CD8-positive, alpha-beta memory T cell (primary cell): Measurements from ENCODE around the gene TRIM49D1. TPM values are rescaled to one million over a fixed set of nuclear protein-coding genes. Genes with fewer than 3 reads are reported as not detected.
A peak's percentile ranks its signal among the peaks of the same experiment; 100 is the strongest.
"Not testable (repeated sequence)": the region's sequence is repeated elsewhere in the genome, so short reads cannot be mapped to it uniquely, and the experiment has no call there.

Source experiments
- CTCF ChIA-PET: fragments of 350-600 bp; sonication (Branson Sonifier 250); formaldehyde crosslinking; loops from one replicate; lab custom pipeline; 2021; ENCODE audit warnings: antibody characterized with exemption; lab: Charles Lee
- POLR2A ChIA-PET: fragments of 350-600 bp; sonication (Branson Sonifier 250); formaldehyde crosslinking; loops from one replicate; lab custom pipeline; 2021; ENCODE audit warnings: antibody characterized with exemption; lab: Charles Lee
- DNase-seq, 5 donors: peaks; one replicate each; pipeline versions ENCODE4 v3.0.0 to v3.0.0-alpha.2; 2020 to 2022; ENCODE audit warnings: mixed read lengths in 1 of 5
- H3K27ac ChIP-seq: one replicate; pipeline ENCODE4 v1.7.0; 2013; ENCODE audit warnings: low read depth, mild to moderate bottlenecking, low read length, moderate library complexity
- H3K27me3 ChIP-seq: 2 replicates; pipeline ENCODE4 v1.7.0; 2013; ENCODE audit warnings: low read length, mild to moderate bottlenecking; ENCODE audit not compliant: insufficient read depth, poor library complexity, severe bottlenecking
- H3K36me3 ChIP-seq: 2 replicates; pipeline ENCODE4 v1.7.0; 2013; ENCODE audit warnings: mild to moderate bottlenecking, low read length, moderate library complexity; ENCODE audit not compliant: insufficient read depth
- H3K4me1 ChIP-seq: 2 replicates; pipeline ENCODE4 v1.7.0; 2013; ENCODE audit warnings: mild to moderate bottlenecking, low read length, moderate library complexity; ENCODE audit not compliant: insufficient read depth
- H3K4me3 ChIP-seq: 2 replicates; pipeline ENCODE4 v1.7.0; 2013; ENCODE audit warnings: mild to moderate bottlenecking, low read length
- H3K9me3 ChIP-seq: 2 replicates; pipeline ENCODE4 v1.7.0; 2013; ENCODE audit warnings: mild to moderate bottlenecking, low read length
- H3K27ac Mint-ChIP-seq, 8 donors: one replicate each; pipeline ENCODE4 v1.8.0; 2020 to 2021; ENCODE audit warnings: mixed read lengths in 8 of 8, mild to moderate bottlenecking in 6 of 8, inconsistent platforms in 3 of 8, moderate library complexity in 3 of 8
- H3K27me3 Mint-ChIP-seq, 2 donors: one replicate each; pipeline ENCODE4 v1.8.0; 2020 to 2021; ENCODE audit warnings: mixed read lengths in 2 of 2, mild to moderate bottlenecking in 1 of 2, moderate library complexity in 1 of 2
- H3K36me3 Mint-ChIP-seq, 3 donors: one replicate each; pipeline ENCODE4 v1.8.0; 2020 to 2021; ENCODE audit warnings: mixed read lengths in 3 of 3, inconsistent platforms in 1 of 3, mild to moderate bottlenecking in 1 of 3
- H3K4me1 Mint-ChIP-seq, 3 donors: one replicate each; pipeline ENCODE4 v1.8.0; 2020 to 2021; ENCODE audit warnings: mixed read lengths in 3 of 3, inconsistent platforms in 1 of 3, mild to moderate bottlenecking in 1 of 3
- H3K4me3 Mint-ChIP-seq, 7 donors: one replicate each; pipeline ENCODE4 v1.8.0; 2020 to 2021; ENCODE audit warnings: mixed read lengths in 7 of 7, mild to moderate bottlenecking in 6 of 7, moderate library complexity in 4 of 7, inconsistent platforms in 2 of 7
- H3K9me3 Mint-ChIP-seq, 5 donors: one replicate each; pipeline ENCODE4 v1.8.0; 2020 to 2022; ENCODE audit warnings: mixed read lengths in 5 of 5, mild to moderate bottlenecking in 3 of 5, moderate library complexity in 2 of 5, inconsistent platforms in 1 of 5
- polyA plus RNA-seq: library from polyadenylated mRNA; unstranded; fragments of 300-500 nt; fragmentation: Illumina TruSeq; gene quantifications from one replicate; pipeline ENCODE4 v1.2.3, GENCODE V29; 2021
- total RNA-seq, 2 experiments: library from RNA; stranded (reverse); gene quantifications; one replicate each; pipeline ENCODE4 v1.2.3, GENCODE V29; 2021

TRIM49D1 gene
- total and polyA plus RNA-seq, 3 experiments from 2014 or later, result not detected

DNA sequence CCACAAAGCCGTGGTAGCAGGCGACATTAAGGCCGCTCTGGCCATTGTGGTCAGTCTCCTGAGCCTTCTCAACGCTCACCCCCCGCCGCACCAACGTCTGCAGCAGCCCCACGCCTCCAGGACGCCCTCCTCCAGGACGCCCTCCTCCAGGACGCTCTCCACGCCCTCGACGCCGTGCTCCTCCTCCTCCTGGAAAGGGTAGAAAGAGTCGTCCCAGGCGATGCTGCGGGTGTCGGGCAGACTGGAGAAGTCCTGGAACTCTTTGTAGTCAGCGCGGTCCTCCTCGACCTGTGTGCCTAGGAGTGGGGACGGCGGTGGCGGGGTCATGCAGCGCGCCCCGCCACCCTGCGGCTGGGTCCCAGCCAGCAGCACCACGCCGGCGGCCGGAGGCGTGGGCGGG is 56.8 kb downstream of the TRIM49D1 start:
- H3K36me3 ChIP-seq, CTCF ChIA-PET, H3K4me1 Mint-ChIP-seq, POLR2A ChIA-PET, H3K4me3 Mint-ChIP-seq, H3K27ac ChIP-seq, H3K9me3 Mint-ChIP-seq, H3K4me3 ChIP-seq, H3K27me3 Mint-ChIP-seq, H3K9me3 ChIP-seq, H3K36me3 Mint-ChIP-seq, H3K27me3 ChIP-seq, H3K4me1 ChIP-seq, H3K27ac Mint-ChIP-seq, DNase-seq: not testable (repeated sequence)

DNA sequence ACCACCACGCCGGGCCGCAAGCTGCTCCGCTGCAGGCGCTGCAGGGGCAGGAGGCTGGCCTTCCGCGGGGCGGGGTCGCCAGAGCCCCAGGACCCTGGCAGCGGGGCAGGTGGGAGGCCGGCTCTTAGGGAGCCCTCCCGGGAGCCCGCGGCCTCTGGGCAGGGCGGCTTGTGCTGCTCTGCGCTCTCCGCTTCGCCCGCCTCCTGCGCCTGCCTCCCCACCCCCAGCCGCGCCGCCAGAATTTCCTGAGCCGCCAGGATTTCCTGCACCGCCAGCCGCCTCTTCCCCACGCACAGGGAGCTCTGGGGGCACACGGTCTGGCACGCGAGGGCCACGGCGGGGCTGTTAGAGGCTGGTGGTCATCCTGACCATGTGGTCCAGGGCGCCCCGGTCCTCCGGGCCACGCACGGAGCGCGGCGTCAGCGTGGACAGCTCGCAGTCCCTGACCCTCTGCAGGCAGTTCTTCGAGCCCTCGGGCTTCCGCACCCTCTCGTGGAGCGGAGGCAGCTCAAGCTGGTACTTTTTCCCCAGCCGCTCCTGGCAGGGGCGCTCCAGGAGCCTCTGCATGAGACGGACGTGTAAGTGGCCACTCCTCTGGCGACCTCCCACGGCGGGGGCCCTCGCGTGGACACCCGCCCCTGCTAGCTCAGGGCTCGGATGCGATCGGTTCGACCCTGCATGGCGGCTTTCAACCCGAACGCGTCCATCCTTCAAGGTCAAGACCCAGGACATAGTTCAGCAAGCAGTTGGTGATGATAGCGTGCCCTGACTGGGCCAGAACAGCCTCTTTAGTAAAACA is 57.9 kb downstream of the TRIM49D1 start:
- H3K27ac ChIP-seq, H3K27me3 Mint-ChIP-seq, H3K9me3 Mint-ChIP-seq, CTCF ChIA-PET, H3K4me3 Mint-ChIP-seq, H3K4me3 ChIP-seq, H3K9me3 ChIP-seq, H3K36me3 ChIP-seq, POLR2A ChIA-PET, H3K27me3 ChIP-seq, H3K36me3 Mint-ChIP-seq, H3K27ac Mint-ChIP-seq, H3K4me1 Mint-ChIP-seq, H3K4me1 ChIP-seq: not testable (repeated sequence)
- peak in 1 of 5 donors; percentile 31 for DNase-seq

Other genes starting within 250 kb of the TRIM49D1 start
- not detected for gene TRIM77, start 211.9 kb downstream of the TRIM49D1 start, total RNA-seq
- not detected for gene TRIM77, start 211.9 kb downstream of the TRIM49D1 start, polyA plus RNA-seq
- not detected for gene TRIM49, start 113.7 kb downstream of the TRIM49D1 start, total RNA-seq
- gene TRIM49, start 113.7 kb downstream of the TRIM49D1 start, polyA plus RNA-seq, result not detected
- not detected for gene TRIM64B, start 43.8 kb downstream of the TRIM49D1 start, total RNA-seq
- gene TRIM64B, start 43.8 kb downstream of the TRIM49D1 start, polyA plus RNA-seq, result not detected
- not detected for gene TRIM49D2, start 1.8 kb upstream of the TRIM49D1 start, total RNA-seq
- not detected for gene TRIM49D2, start 1.8 kb upstream of the TRIM49D1 start, polyA plus RNA-seq
- not detected for gene TRIM64, start 43.8 kb upstream of the TRIM49D1 start, total RNA-seq
- gene TRIM64, start 43.8 kb upstream of the TRIM49D1 start, polyA plus RNA-seq, result not detected
- not detected for gene TRIM49C, start 108.9 kb upstream of the TRIM49D1 start, total RNA-seq
- gene TRIM49C, start 108.9 kb upstream of the TRIM49D1 start, polyA plus RNA-seq, result not detected
- gene UBTFL1, start 163.7 kb upstream of the TRIM49D1 start, total RNA-seq, result not detected
- gene UBTFL1, start 163.7 kb upstream of the TRIM49D1 start, polyA plus RNA-seq, result not detected
- gene NAALAD2, start 212.4 kb upstream of the TRIM49D1 start, total RNA-seq, result not detected
- gene NAALAD2, start 212.4 kb upstream of the TRIM49D1 start, polyA plus RNA-seq, result not detected